ENCODE results near the gene TSPAN3. TPM values are rescaled to one million over a fixed set of nuclear protein-coding genes. Genes with fewer than 3 reads are reported as not detected.

Gene TSPAN3
- total RNA-seq, 1 donor from 2014 or later: 187 TPM

- peak; percentile 32 for FAIRE-seq
- DNase-seq (ENCODE audit: low read depth): no peak
- H3K4me3 ChIP-seq (ENCODE audit: low read depth, low read length): no peak overlapping the region
- no peaks in the 10 kb centered on the region for H3K36me3 ChIP-seq (ENCODE audit: control insufficient read depth, insufficient read depth, low read length)
- no peaks in the 10 kb centered on the region for H3K27me3 ChIP-seq (ENCODE audit: control insufficient read depth, insufficient read depth, low read length)
- no peak for TF ChIP-seq CTCF (IDR thresholded peaks at IDR 0.05; ENCODE audit: insufficient read depth, low read length, severe bottlenecking)
Measured at GRCh38 chr15:77112838-77113504, 42.1 kb upstream of the TSPAN3 start.

GRCh38 chr15:77111789-77112188 is 40.9 kb upstream of the TSPAN3 start:
- DNase-seq (ENCODE audit: low read depth): no peak
- Histone ChIP-seq H3K4me3 (ENCODE audit: low read depth, low read length) (no peak overlapping the region), H3K36me3 (ENCODE audit: control insufficient read depth, insufficient read depth, low read length) (no peaks in the 10 kb centered on the region), H3K27me3 (ENCODE audit: control insufficient read depth, insufficient read depth, low read length) (no peaks in the 10 kb centered on the region)
- TF ChIP-seq CTCF (IDR thresholded peaks at IDR 0.05; ENCODE audit: insufficient read depth, low read length, severe bottlenecking): no peak
- FAIRE-seq: peak; percentile 92

GRCh38 chr15:77107531-77108355 is 36.8 kb upstream of the TSPAN3 start:
- no peak for FAIRE-seq
- no peaks in the 10 kb centered on the region for H3K27me3 ChIP-seq (ENCODE audit: control insufficient read depth, insufficient read depth, low read length)
- TF ChIP-seq CTCF (IDR thresholded peaks at IDR 0.05; ENCODE audit: insufficient read depth, low read length, severe bottlenecking): peak; percentile 75
- peak; percentile 37 for DNase-seq (ENCODE audit: low read depth)
- H3K36me3 ChIP-seq (ENCODE audit: control insufficient read depth, insufficient read depth, low read length): no peaks in the 10 kb centered on the region
- no peak overlapping the region for H3K4me3 ChIP-seq (ENCODE audit: low read depth, low read length)

GRCh38 chr15:77107068-77107467 is 36.2 kb upstream of the TSPAN3 start:
- FAIRE-seq (no peak), DNase-seq (ENCODE audit: low read depth) (no peak)
- Histone ChIP-seq H3K27me3 (ENCODE audit: control insufficient read depth, insufficient read depth, low read length) (no peaks in the 10 kb centered on the region), H3K36me3 (ENCODE audit: control insufficient read depth, insufficient read depth, low read length) (no peaks in the 10 kb centered on the region), H3K4me3 (ENCODE audit: low read depth, low read length) (no peak overlapping the region)
- no peak for TF ChIP-seq CTCF (IDR thresholded peaks at IDR 0.05; ENCODE audit: insufficient read depth, low read length, severe bottlenecking)

GRCh38 chr15:77104155-77104554 is 33.2 kb upstream of the TSPAN3 start:
- no peak for TF ChIP-seq CTCF (IDR thresholded peaks at IDR 0.05; ENCODE audit: insufficient read depth, low read length, severe bottlenecking)
- H3K36me3 ChIP-seq (ENCODE audit: control insufficient read depth, insufficient read depth, low read length): no peaks in the 10 kb centered on the region
- no peaks in the 10 kb centered on the region for H3K27me3 ChIP-seq (ENCODE audit: control insufficient read depth, insufficient read depth, low read length)
- FAIRE-seq: no peak
- DNase-seq (ENCODE audit: low read depth): no peak
- no peak overlapping the region for H3K4me3 ChIP-seq (ENCODE audit: low read depth, low read length)

Measured in bronchial epithelial cell (primary cell).